KMS-11 (cell line): Measurements from ENCODE around the gene NRXN3.

Source experiments
- H2AFZ ChIP-seq: fragments of 200-600 bp; sonication (generic); 2 replicates; pipeline ENCODE4 v1.6.1; 2016; ENCODE audit warnings: antibody characterized with exemption, mixed run types, low read depth
- H3K27ac ChIP-seq: fragments of 200-600 bp; sonication (generic); 2 replicates; pipeline ENCODE4 v1.6.1; 2016; ENCODE audit warnings: mild to moderate bottlenecking, mixed run types
- H3K27me3 ChIP-seq: fragments of 200-600 bp; sonication (generic); 2 replicates; pipeline ENCODE4 v1.6.1; 2017; ENCODE audit warnings: mild to moderate bottlenecking, low read depth, mixed run types, moderate library complexity; ENCODE audit not compliant: insufficient read depth
- H3K36me3 ChIP-seq: fragments of 200-600 bp; sonication (generic); 2 replicates; pipeline ENCODE4 v1.6.1; 2017; ENCODE audit warnings: mild to moderate bottlenecking, mixed run types; ENCODE audit not compliant: insufficient read depth
- H3K4me1 ChIP-seq: fragments of 200-600 bp; sonication (generic); 2 replicates; pipeline ENCODE4 v1.6.1; 2016; ENCODE audit warnings: mild to moderate bottlenecking, low read depth, mixed run types; ENCODE audit not compliant: poor library complexity, severe bottlenecking
- H3K4me2 ChIP-seq: fragments of 200-600 bp; sonication (generic); 2 replicates; pipeline ENCODE4 v1.7.0; 2016; ENCODE audit warnings: mild to moderate bottlenecking, mixed run types
- H3K4me3 ChIP-seq: fragments of 200-600 bp; sonication (generic); IDR thresholded peaks from 2 replicates; pipeline ENCODE4 v1.6.1; 2017; ENCODE audit warnings: low read depth, low read length, mixed read lengths; ENCODE audit not compliant: insufficient read depth
- H3K79me2 ChIP-seq: fragments of 200-600 bp; sonication (generic); 2 replicates; pipeline ENCODE4 v1.6.1; 2016; ENCODE audit warnings: low read depth, mixed run types; ENCODE audit not compliant: insufficient read depth
- H3K9ac ChIP-seq: fragments of 200-600 bp; sonication (generic); 2 replicates; pipeline ENCODE4 v1.6.1; 2016; ENCODE audit warnings: mild to moderate bottlenecking, mixed run types
- H4K20me1 ChIP-seq: fragments of 200-600 bp; sonication (generic); 2 replicates; pipeline ENCODE4 v1.6.1; 2016; ENCODE audit warnings: mild to moderate bottlenecking, mixed run types; ENCODE audit not compliant: insufficient read depth
- TF ChIP-seq, protein P1 (sequence below): fragments of 200-600 bp; sonication (generic); conservative IDR thresholded peaks from 2 replicates; pipeline ENCODE4 v1.6.1; 2017; ENCODE audit warnings: low read depth, mild to moderate bottlenecking, antibody characterized with exemption, low read length, moderate library complexity, mixed read lengths

Gene NRXN3

DNA sequence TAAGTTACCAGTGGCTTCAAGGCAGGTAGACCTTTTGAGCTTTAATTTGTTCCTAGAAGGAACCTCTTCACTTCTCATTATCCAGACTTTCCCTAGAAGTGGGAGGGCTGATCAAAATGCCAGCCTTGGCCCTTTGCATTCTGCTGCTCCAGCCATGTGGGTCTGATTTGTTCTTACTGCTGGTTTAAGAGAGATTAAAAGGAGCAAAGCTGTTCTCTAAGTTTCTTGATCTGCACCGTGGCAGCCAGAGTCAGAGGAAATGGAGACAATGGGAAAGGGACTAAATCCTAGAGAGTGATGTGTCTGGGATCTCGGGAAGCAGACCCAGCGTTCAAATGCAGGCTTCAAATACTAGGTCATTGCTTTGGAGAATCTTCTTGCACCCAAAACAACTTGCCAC lies 1281.4 kb downstream of the NRXN3 start:
- Histone ChIP-seq H3K27ac (no peak overlapping the region), H3K27me3 (no peaks in the 10 kb centered on the region), H3K4me3 (no peak overlapping the region), H2AFZ (no peak overlapping the region), H3K9ac (no peak overlapping the region), H3K4me1 (no peaks in the 10 kb centered on the region), H3K79me2 (no peaks in the 10 kb centered on the region), H3K36me3 (no peaks in the 10 kb centered on the region), H4K20me1 (no peaks in the 10 kb centered on the region), H3K4me2 (no peak overlapping the region)
- TF ChIP-seq, protein P1, sequence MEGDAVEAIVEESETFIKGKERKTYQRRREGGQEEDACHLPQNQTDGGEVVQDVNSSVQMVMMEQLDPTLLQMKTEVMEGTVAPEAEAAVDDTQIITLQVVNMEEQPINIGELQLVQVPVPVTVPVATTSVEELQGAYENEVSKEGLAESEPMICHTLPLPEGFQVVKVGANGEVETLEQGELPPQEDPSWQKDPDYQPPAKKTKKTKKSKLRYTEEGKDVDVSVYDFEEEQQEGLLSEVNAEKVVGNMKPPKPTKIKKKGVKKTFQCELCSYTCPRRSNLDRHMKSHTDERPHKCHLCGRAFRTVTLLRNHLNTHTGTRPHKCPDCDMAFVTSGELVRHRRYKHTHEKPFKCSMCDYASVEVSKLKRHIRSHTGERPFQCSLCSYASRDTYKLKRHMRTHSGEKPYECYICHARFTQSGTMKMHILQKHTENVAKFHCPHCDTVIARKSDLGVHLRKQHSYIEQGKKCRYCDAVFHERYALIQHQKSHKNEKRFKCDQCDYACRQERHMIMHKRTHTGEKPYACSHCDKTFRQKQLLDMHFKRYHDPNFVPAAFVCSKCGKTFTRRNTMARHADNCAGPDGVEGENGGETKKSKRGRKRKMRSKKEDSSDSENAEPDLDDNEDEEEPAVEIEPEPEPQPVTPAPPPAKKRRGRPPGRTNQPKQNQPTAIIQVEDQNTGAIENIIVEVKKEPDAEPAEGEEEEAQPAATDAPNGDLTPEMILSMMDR = no peak

DNA sequence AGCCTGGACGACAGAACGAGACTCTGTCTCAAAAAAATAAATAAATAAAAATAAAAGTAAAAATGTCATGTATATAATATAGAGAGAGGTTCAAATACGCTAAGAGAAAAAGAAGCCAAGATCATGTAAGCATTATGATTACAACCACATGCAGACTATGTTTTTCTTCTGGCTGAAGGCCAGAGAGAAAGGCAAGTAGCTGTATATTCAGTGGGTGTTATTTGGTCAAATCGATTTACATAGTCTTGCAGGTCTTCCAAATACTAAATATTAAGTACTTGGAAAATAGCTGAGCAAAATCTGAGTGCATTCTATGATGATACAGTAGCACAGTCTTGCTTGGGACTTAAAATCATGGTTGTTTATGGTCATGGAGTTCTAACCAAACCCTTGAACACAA lies 1283.1 kb downstream of the NRXN3 start:
- H3K79me2 ChIP-seq = no peaks in the 10 kb centered on the region
- no peaks in the 10 kb centered on the region for H4K20me1 ChIP-seq
- no peak overlapping the region for H2AFZ ChIP-seq
- H3K4me2 ChIP-seq = no peak overlapping the region
- H3K27me3 ChIP-seq = no peaks in the 10 kb centered on the region
- TF ChIP-seq, protein P1 = no peak
- no peak overlapping the region for H3K4me3 ChIP-seq
- no peaks in the 10 kb centered on the region for H3K36me3 ChIP-seq
- no peak overlapping the region for H3K9ac ChIP-seq
- H3K27ac ChIP-seq = no peak overlapping the region
- no peaks in the 10 kb centered on the region for H3K4me1 ChIP-seq

DNA sequence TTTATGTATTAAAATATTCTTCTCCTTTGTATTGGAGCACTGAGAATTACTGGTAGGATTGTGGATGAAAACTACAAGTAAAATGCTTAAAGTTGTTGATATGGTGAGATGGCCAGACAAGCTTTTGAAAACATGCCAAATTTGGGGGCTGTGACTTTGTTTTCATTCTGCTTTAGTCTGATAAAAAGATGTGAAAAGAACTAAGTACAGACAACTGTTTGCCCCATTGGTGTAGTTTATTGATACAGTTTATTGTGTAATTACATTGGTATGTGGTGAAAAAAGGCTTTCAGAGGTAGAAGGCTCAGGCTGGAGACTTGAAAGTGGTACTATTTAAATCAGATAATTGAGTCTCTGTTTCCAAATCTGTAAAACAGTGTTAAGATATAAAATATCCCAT lies 1294.3 kb downstream of the NRXN3 start:
- H3K27ac ChIP-seq = no peak overlapping the region
- H3K79me2 ChIP-seq = no peaks in the 10 kb centered on the region
- no peak overlapping the region for H3K4me3 ChIP-seq
- H3K4me2 ChIP-seq = no peak overlapping the region
- no peak overlapping the region for H3K9ac ChIP-seq
- no peak overlapping the region for H2AFZ ChIP-seq
- H3K4me1 ChIP-seq = no peaks in the 10 kb centered on the region
- no peaks in the 10 kb centered on the region for H3K27me3 ChIP-seq
- H4K20me1 ChIP-seq = no peaks in the 10 kb centered on the region
- no peaks in the 10 kb centered on the region for H3K36me3 ChIP-seq
- TF ChIP-seq, protein P1 = no peak

DNA sequence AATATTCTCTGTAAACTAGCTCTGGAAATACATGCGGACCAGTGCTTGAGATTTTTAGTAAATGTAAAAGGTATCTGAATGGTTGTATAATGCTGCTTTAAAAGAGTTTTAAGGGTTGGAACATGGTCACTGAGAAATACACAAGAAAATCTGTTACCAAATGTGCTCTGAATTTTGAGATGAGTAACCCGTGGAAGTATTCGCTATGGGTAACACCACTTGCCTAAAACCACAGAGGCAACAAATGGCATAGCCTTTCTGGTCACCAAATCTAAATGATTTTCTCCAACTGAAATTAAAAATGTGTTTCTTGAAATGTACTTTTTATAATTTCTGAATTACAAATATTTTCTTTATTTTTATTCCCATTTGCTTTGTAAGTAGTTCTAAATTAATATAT lies 1295.5 kb downstream of the NRXN3 start:
- Histone ChIP-seq H4K20me1 (no peaks in the 10 kb centered on the region), H3K4me3 (no peak overlapping the region), H3K27ac (no peak overlapping the region), H2AFZ (no peak overlapping the region), H3K4me2 (no peak overlapping the region), H3K79me2 (no peaks in the 10 kb centered on the region), H3K27me3 (no peaks in the 10 kb centered on the region), H3K9ac (no peak overlapping the region), H3K4me1 (no peaks in the 10 kb centered on the region), H3K36me3 (no peaks in the 10 kb centered on the region)
- TF ChIP-seq, protein P1 = no peak
